HepG2 (cell line): Measurements from ENCODE around the gene CADM1. TPM values are rescaled to one million over a fixed set of nuclear protein-coding genes. Genes with fewer than 3 reads are reported as not detected.

Source experiments
- ARID2 ChIP-seq: sonication (generic); formaldehyde crosslinking; IDR thresholded peaks from 2 replicates; pipeline ENCODE4 v1.8.1; 2022; ENCODE audit warnings: mild to moderate bottlenecking, missing genetic modification reagents, borderline replicate concordance
- ATRX ChIP-seq: sonication (generic); formaldehyde crosslinking; IDR thresholded peaks from 2 replicates; pipeline ENCODE4 v1.4.0; 2020; ENCODE audit warnings: missing genetic modification reagents, borderline replicate concordance
- BCLAF1 ChIP-seq: fragments of 450-650 bp; IDR thresholded peaks from 2 replicates; pipeline ENCODE4 v1.6.1; 2017; ENCODE audit warnings: mild to moderate bottlenecking
- CREB1 ChIP-seq, 2 experiments: fragments of 450-650 bp in 1 of 2; IDR thresholded peaks; 2 replicates each; pipeline ENCODE4 v1.6.1; 2016 to 2017; ENCODE audit warnings: control low read depth in 1 of 2, mild to moderate bottlenecking in 1 of 2, missing compliant biosample characterization in 1 of 2, missing genetic modification characterization in 1 of 2
- FOXP4 ChIP-seq: sonication (generic); formaldehyde crosslinking; IDR thresholded peaks from 2 replicates; pipeline ENCODE4 v1.4.0; 2020; ENCODE audit warnings: missing genetic modification reagents
- HDAC2 ChIP-seq: sonication (generic); formaldehyde crosslinking; IDR thresholded peaks from 2 replicates; pipeline ENCODE4 v1.4.0; 2020; ENCODE audit warnings: missing genetic modification reagents
- HNF1B ChIP-seq: sonication (generic); formaldehyde crosslinking; IDR thresholded peaks from 2 replicates; pipeline ENCODE4 v1.5.1; 2020; ENCODE audit warnings: mild to moderate bottlenecking, moderate library complexity, missing genetic modification reagents
- HNF4A ChIP-seq: sonication (generic); formaldehyde crosslinking; IDR thresholded peaks from 2 replicates; pipeline ENCODE4 v1.4.0; 2020; ENCODE audit warnings: missing genetic modification reagents
- IRX3 ChIP-seq: sonication (generic); formaldehyde crosslinking; IDR thresholded peaks from 2 replicates; pipeline ENCODE4 v1.8.1; 2023; ENCODE audit warnings: mild to moderate bottlenecking, low read depth, missing genetic modification reagents, borderline replicate concordance
- MEF2D ChIP-seq: sonication (generic); formaldehyde crosslinking; IDR thresholded peaks from 2 replicates; pipeline ENCODE4 v1.5.1; 2020; ENCODE audit warnings: mild to moderate bottlenecking, missing genetic modification reagents
- PLRG1 ChIP-seq: fragments of 450-650 bp; conservative IDR thresholded peaks from 2 replicates; pipeline ENCODE4 v1.6.1; 2016
- SIX1 ChIP-seq: sonication (generic); formaldehyde crosslinking; IDR thresholded peaks from 2 replicates; pipeline ENCODE4 v1.4.0; 2020; ENCODE audit warnings: missing genetic modification reagents, borderline replicate concordance
- SOX13 ChIP-seq, 3 experiments: fragments of 450-650 bp in 1 of 3; sonication (generic) in 1 of 3; formaldehyde crosslinking in 1 of 3; IDR thresholded peaks in 2 of 3; conservative IDR thresholded peaks in 1 of 3; 2 replicates each; pipeline versions ENCODE4 v1.5.0 to v1.6.1; 2016 to 2020; ENCODE audit warnings: antibody characterized with exemption in 1 of 3, mild to moderate bottlenecking in 1 of 3, missing compliant biosample characterization in 1 of 3, missing genetic modification reagents in 1 of 3, moderate library complexity in 1 of 3
- SUZ12 ChIP-seq: fragments of 150-350 bp; IDR thresholded peaks from 2 replicates; pipeline ENCODE4 v1.6.1; 2014; ENCODE audit warnings: low read depth, low read length
- TP53 ChIP-seq: sonication (generic); formaldehyde crosslinking; conservative IDR thresholded peaks from 2 replicates; pipeline ENCODE4 v1.4.0; 2020; ENCODE audit warnings: missing genetic modification reagents
- ZBTB7B ChIP-seq: sonication (generic); formaldehyde crosslinking; IDR thresholded peaks from 2 replicates; pipeline ENCODE4 v1.4.0; 2020; ENCODE audit warnings: missing genetic modification reagents
- ZNF138 ChIP-seq: sonication (generic); formaldehyde crosslinking; IDR thresholded peaks from 2 replicates; pipeline ENCODE4 v1.5.0; 2020; ENCODE audit warnings: mild to moderate bottlenecking, low read depth, missing genetic modification reagents
- ZNF609 ChIP-seq: sonication (generic); formaldehyde crosslinking; IDR thresholded peaks from 2 replicates; pipeline ENCODE4 v1.4.0; 2020; ENCODE audit warnings: mild to moderate bottlenecking, missing genetic modification reagents, borderline replicate concordance
- polyA plus RNA-seq, 8 experiments: library from polyadenylated mRNA; depleted of rRNA in 3 of 8; stranded (reverse) in 7 of 8; unstranded in 1 of 8; fragments of >200 nt; fragmentation: Illumina TruSeq in 4 of 8; extraction: Trizol in 4 of 8; gene quantifications; 2 replicates each; pipeline versions ENCODE4 v1.2.1 to v1.2.3, GENCODE V29; 2011 to 2016; ENCODE audit warnings: low read depth in 4 of 8, missing spikeins in 1 of 8, mixed read lengths in 1 of 8; ENCODE audit not compliant: insufficient read depth in 1 of 8
- total RNA-seq, 5 experiments: library from RNA; depleted of rRNA; stranded (reverse); fragments of >200 nt; fragmentation: Illumina TruSeq; extraction: Trizol; gene quantifications; 2 replicates each; pipeline ENCODE4 v1.2.3, GENCODE V29; 2016; ENCODE audit warnings: low read depth in 1 of 5

CADM1 gene
- total and polyA plus RNA-seq, 2 of the 13 experiments (the other 11 are each of a cell fraction or from before 2014, with no cell fraction given) = 71.3 to 122 TPM

- TF ChIP-seq HNF1B (0 out of 2 replicates have a peak, but pooled peaks have one; percentile 30), IRX3 (CRISPR knock-in tag) (no peak), FOXP4 (peak; percentile 93), ATRX (no peak), HDAC2 (CRISPR knock-in tag) (peak; percentile 78), HNF4A (peak; percentile 85), PLRG1 (no peak), SOX13 (IDR thresholded peaks at IDR 0.05) (no peak), SOX13 (CRISPR knock-in tag; conservative IDR thresholded peaks at IDR 0.05 in 1 of 2, IDR thresholded peaks at IDR 0.05 in 1 of 2) (peak in 1 of 2 experiments; percentile 75; a peak in 1 of 4 replicates), BCLAF1 (no peak), ZNF138 (CRISPR knock-in tag) (no peak), TP53 (CRISPR knock-in tag) (no peak), CREB1 (IDR thresholded peaks at IDR 0.05) (no peak), CREB1 (CRISPR knock-in tag; IDR thresholded peaks at IDR 0.05) (no peak), SIX1 (CRISPR knock-in tag) (peak; percentile 85; the same call in 1 of the 2 replicates), SUZ12 (no peak), ARID2 (no peak), MEF2D (CRISPR knock-in tag) (peak; percentile 43; the same call in 1 of the 2 replicates), ZNF609 (CRISPR knock-in tag) (no peak; the same call in 1 of the 2 replicates), ZBTB7B (peak; percentile 95)
These were observed 94.5 kb downstream of the CADM1 start (continued) for GRCh38 chr11:115409691-115410220.
